ENCODE data around the gene TP53INP2. TPM values are rescaled to one million over a fixed set of nuclear protein-coding genes. Genes with fewer than 3 reads are reported as not detected.

TP53INP2 gene
- total and polyA plus RNA-seq, 2 experiments from 2014 or later: 2.7 to 3.3 TPM

DNA sequence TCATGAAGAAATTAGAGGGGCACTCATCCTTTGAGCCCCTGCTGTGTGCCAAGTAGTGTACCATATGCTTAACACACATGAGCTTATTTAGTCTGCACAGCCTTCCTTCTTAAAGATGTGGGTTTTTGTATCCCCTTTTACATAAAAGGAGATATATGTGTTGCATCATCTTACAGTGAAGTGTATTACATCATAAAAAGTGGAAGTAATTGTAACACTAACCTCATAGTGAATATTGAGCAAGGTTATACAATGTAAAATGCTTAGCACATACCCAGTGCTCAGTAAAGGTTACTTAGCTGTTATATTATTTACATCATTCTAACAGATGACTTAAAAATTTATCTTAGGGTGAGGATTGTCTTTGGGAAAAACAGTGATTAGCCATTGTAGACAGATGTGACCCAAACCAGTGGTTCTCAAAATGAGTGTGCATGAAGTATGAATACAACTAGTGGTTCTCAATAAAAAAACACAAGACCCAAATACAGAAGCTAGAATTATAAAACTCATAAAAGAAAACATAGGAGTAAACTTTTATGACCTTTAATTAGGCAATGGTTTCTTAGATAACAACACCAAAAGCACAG, 23.5 kb upstream of the TP53INP2 start (continued):
- TF ChIP-seq, protein P1, sequence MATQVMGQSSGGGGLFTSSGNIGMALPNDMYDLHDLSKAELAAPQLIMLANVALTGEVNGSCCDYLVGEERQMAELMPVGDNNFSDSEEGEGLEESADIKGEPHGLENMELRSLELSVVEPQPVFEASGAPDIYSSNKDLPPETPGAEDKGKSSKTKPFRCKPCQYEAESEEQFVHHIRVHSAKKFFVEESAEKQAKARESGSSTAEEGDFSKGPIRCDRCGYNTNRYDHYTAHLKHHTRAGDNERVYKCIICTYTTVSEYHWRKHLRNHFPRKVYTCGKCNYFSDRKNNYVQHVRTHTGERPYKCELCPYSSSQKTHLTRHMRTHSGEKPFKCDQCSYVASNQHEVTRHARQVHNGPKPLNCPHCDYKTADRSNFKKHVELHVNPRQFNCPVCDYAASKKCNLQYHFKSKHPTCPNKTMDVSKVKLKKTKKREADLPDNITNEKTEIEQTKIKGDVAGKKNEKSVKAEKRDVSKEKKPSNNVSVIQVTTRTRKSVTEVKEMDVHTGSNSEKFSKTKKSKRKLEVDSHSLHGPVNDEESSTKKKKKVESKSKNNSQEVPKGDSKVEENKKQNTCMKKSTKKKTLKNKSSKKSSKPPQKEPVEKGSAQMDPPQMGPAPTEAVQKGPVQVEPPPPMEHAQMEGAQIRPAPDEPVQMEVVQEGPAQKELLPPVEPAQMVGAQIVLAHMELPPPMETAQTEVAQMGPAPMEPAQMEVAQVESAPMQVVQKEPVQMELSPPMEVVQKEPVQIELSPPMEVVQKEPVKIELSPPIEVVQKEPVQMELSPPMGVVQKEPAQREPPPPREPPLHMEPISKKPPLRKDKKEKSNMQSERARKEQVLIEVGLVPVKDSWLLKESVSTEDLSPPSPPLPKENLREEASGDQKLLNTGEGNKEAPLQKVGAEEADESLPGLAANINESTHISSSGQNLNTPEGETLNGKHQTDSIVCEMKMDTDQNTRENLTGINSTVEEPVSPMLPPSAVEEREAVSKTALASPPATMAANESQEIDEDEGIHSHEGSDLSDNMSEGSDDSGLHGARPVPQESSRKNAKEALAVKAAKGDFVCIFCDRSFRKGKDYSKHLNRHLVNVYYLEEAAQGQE (IDR thresholded peaks at IDR 0.05; ENCODE audit: unreplicated experiment): no peak
- TF ChIP-seq EZH2phosphoT487 (IDR thresholded peaks at IDR 0.05; ENCODE audit: unreplicated experiment): no peak
- TF ChIP-seq, protein P2, sequence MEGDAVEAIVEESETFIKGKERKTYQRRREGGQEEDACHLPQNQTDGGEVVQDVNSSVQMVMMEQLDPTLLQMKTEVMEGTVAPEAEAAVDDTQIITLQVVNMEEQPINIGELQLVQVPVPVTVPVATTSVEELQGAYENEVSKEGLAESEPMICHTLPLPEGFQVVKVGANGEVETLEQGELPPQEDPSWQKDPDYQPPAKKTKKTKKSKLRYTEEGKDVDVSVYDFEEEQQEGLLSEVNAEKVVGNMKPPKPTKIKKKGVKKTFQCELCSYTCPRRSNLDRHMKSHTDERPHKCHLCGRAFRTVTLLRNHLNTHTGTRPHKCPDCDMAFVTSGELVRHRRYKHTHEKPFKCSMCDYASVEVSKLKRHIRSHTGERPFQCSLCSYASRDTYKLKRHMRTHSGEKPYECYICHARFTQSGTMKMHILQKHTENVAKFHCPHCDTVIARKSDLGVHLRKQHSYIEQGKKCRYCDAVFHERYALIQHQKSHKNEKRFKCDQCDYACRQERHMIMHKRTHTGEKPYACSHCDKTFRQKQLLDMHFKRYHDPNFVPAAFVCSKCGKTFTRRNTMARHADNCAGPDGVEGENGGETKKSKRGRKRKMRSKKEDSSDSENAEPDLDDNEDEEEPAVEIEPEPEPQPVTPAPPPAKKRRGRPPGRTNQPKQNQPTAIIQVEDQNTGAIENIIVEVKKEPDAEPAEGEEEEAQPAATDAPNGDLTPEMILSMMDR (conservative IDR thresholded peaks at IDR 0.05; ENCODE audit: low read depth in 2 of 2): no peak

DNA sequence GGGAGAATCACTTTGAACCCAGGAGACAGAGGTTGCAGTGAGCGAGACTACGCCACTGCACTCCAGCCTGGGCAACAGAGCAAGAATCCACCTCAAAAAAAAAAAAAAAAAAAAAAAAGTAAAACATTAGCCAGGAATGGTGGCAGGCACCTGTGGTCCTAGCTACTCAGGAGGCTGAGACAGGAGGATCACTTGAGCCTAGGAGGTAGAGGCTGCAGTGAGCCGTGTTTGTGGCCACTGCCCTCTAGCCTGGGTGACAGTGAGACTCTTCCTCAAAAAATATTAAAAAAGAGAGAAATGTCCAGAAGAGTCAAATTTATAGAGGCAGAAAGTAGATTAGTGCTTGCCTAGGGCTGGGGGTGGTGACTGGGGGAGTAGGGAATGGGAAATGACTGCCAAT, 20.5 kb upstream of the TP53INP2 start:
- no peaks in the 10 kb centered on the region for H3K4me1 Mint-ChIP-seq
- H3K4me2 ChIP-seq: no peak overlapping the region
- H3K9me2 ChIP-seq (ENCODE audit: insufficient read depth): no peaks in the 10 kb centered on the region
- no peak overlapping the region for H2AFZ ChIP-seq
- no peak overlapping the region for H3K27ac Mint-ChIP-seq
- no peaks in the 10 kb centered on the region for H3K27me3 ChIP-seq (ENCODE audit: insufficient read depth)
- no peak for ATAC-seq
- H3K4me3 Mint-ChIP-seq: no peak overlapping the region
- H3K36me3 ChIP-seq (ENCODE audit: insufficient read depth): no peaks in the 10 kb centered on the region
- H4K20me1 ChIP-seq (replicated peaks; ENCODE audit: insufficient read depth): no peaks in the 10 kb centered on the region
- no peaks in the 10 kb centered on the region for H3K4me1 ChIP-seq (ENCODE audit: insufficient read depth)
- no peaks in the 10 kb centered on the region for H3K79me2 ChIP-seq (replicated peaks; ENCODE audit: insufficient read depth)
- no peak overlapping the region for H3K27ac ChIP-seq (ENCODE audit: low read depth)
- no peaks in the 10 kb centered on the region for H3K9me3 Mint-ChIP-seq
- H3K27me3 Mint-ChIP-seq (ENCODE audit: insufficient read depth, low read depth, poor library complexity): peaks cover 9% of the 10 kb centered on the region
- no peaks in the 10 kb centered on the region for H3K36me3 Mint-ChIP-seq (ENCODE audit: low read depth)
- H3K4me3 ChIP-seq: no peak overlapping the region
- H3F3A ChIP-seq (replicated peaks; ENCODE audit: low read depth): no peaks in the 10 kb centered on the region
- no peak for DNase-seq (ENCODE audit: low spot score)
- TF ChIP-seq, protein P3, sequence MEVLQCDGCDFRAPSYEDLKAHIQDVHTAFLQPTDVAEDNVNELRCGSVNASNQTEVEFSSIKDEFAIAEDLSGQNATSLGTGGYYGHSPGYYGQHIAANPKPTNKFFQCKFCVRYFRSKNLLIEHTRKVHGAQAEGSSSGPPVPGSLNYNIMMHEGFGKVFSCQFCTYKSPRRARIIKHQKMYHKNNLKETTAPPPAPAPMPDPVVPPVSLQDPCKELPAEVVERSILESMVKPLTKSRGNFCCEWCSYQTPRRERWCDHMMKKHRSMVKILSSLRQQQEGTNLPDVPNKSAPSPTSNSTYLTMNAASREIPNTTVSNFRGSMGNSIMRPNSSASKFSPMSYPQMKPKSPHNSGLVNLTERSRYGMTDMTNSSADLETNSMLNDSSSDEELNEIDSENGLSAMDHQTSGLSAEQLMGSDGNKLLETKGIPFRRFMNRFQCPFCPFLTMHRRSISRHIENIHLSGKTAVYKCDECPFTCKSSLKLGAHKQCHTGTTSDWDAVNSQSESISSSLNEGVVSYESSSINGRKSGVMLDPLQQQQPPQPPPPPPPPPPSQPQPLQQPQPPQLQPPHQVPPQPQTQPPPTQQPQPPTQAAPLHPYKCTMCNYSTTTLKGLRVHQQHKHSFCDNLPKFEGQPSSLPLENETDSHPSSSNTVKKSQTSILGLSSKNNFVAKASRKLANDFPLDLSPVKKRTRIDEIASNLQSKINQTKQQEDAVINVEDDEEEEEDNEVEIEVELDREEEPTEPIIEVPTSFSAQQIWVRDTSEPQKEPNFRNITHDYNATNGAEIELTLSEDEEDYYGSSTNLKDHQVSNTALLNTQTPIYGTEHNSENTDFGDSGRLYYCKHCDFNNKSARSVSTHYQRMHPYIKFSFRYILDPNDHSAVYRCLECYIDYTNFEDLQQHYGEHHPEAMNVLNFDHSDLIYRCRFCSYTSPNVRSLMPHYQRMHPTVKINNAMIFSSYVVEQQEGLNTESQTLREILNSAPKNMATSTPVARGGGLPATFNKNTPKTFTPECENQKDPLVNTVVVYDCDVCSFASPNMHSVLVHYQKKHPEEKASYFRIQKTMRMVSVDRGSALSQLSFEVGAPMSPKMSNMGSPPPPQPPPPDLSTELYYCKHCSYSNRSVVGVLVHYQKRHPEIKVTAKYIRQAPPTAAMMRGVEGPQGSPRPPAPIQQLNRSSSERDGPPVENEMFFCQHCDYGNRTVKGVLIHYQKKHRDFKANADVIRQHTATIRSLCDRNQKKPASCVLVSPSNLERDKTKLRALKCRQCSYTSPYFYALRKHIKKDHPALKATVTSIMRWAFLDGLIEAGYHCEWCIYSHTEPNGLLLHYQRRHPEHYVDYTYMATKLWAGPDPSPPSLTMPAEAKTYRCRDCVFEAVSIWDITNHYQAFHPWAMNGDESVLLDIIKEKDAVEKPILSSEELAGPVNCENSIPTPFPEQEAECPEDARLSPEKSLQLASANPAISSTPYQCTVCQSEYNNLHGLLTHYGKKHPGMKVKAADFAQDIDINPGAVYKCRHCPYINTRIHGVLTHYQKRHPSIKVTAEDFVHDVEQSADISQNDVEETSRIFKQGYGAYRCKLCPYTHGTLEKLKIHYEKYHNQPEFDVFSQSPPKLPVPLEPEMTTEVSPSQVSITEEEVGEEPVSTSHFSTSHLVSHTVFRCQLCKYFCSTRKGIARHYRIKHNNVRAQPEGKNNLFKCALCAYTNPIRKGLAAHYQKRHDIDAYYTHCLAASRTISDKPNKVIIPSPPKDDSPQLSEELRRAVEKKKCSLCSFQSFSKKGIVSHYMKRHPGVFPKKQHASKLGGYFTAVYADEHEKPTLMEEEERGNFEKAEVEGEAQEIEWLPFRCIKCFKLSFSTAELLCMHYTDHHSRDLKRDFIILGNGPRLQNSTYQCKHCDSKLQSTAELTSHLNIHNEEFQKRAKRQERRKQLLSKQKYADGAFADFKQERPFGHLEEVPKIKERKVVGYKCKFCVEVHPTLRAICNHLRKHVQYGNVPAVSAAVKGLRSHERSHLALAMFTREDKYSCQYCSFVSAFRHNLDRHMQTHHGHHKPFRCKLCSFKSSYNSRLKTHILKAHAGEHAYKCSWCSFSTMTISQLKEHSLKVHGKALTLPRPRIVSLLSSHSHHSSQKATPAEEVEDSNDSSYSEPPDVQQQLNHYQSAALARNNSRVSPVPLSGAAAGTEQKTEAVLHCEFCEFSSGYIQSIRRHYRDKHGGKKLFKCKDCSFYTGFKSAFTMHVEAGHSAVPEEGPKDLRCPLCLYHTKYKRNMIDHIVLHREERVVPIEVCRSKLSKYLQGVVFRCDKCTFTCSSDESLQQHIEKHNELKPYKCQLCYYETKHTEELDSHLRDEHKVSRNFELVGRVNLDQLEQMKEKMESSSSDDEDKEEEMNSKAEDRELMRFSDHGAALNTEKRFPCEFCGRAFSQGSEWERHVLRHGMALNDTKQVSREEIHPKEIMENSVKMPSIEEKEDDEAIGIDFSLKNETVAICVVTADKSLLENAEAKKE (CRISPR knock-in tag; IDR thresholded peaks at IDR 0.05): no peak
- TF ChIP-seq CREB1 (CRISPR knock-in tag; IDR thresholded peaks at IDR 0.05; ENCODE audit: low read depth) (no peak), EZH2phosphoT487 (IDR thresholded peaks at IDR 0.05; ENCODE audit: unreplicated experiment) (no peak), POLR2AphosphoS5 (IDR thresholded peaks at IDR 0.05; ENCODE audit: low read depth) (no peak), EZH2 (IDR thresholded peaks at IDR 0.05; ENCODE audit: low read depth, unreplicated experiment) (no peak)
- TF ChIP-seq, protein P4, sequence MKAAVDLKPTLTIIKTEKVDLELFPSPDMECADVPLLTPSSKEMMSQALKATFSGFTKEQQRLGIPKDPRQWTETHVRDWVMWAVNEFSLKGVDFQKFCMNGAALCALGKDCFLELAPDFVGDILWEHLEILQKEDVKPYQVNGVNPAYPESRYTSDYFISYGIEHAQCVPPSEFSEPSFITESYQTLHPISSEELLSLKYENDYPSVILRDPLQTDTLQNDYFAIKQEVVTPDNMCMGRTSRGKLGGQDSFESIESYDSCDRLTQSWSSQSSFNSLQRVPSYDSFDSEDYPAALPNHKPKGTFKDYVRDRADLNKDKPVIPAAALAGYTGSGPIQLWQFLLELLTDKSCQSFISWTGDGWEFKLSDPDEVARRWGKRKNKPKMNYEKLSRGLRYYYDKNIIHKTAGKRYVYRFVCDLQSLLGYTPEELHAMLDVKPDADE (IDR thresholded peaks at IDR 0.05): no peak
